Uterus (tissue), 4 donors: ENCODE results near the gene AACS. TPM values are rescaled to one million over a fixed set of nuclear protein-coding genes. Genes with fewer than 3 reads are reported as not detected.

Experiments used
- DNase-seq, 2 donors: peaks; one replicate each; pipeline ENCODE4 v3.0.0-alpha.2; 2019 to 2020
- H3K27ac ChIP-seq, 2 donors: fragments of 200-600 bp; sonication (generic); 1 replicate in 1 of 2; 2 replicates in 1 of 2; pipeline ENCODE4 v1.5.1; 2016 to 2018
- H3K27me3 ChIP-seq, 2 donors: fragments of 200-600 bp; sonication (generic); one replicate each; pipeline ENCODE4 v1.5.1; 2018 to 2019; ENCODE audit warnings: control low read depth in 1 of 2
- H3K36me3 ChIP-seq, 2 donors: fragments of 200-600 bp; sonication (generic); one replicate each; pipeline ENCODE4 v1.5.1; 2019; ENCODE audit warnings: control low read depth in 1 of 2
- H3K4me1 ChIP-seq, 2 donors: fragments of 200-600 bp; sonication (generic); one replicate each; pipeline ENCODE4 v1.5.1; 2018 to 2019; ENCODE audit warnings: control low read depth in 1 of 2
- H3K4me3 ChIP-seq, 2 donors: fragments of 200-600 bp; sonication (generic); 1 replicate in 1 of 2; 2 replicates in 1 of 2; pipeline ENCODE4 v1.5.1; 2018 to 2019; ENCODE audit warnings: mild to moderate bottlenecking in 1 of 2
- H3K9me3 ChIP-seq, 2 donors: fragments of 200-600 bp; sonication (generic); one replicate each; pipeline ENCODE4 v1.5.1; 2019; ENCODE audit warnings: control low read depth in 1 of 2
- POLR2A ChIP-seq, 2 donors: fragments of 450-650 bp; IDR thresholded peaks; one replicate each; pipeline ENCODE4 v1.6.1; 2016; ENCODE audit warnings: antibody characterized with exemption in 2 of 2, mild to moderate bottlenecking in 1 of 2, moderate library complexity in 1 of 2
- intact Hi-C: fragments of 100-400 bp; cut with DNase I; formaldehyde crosslinking; loops from one replicate; pipeline ENCODE4 v1.15.1; 2023; ENCODE audit warnings: low total_unique reads
- total RNA-seq, 4 donors: library from RNA; depleted of rRNA in 3 of 4; stranded (reverse); fragments of >200 nt in 3 of 4; gene quantifications; one replicate each; pipeline versions ENCODE4 v1.1.0 to v1.2.4, GENCODE V29; 2014 to 2023
- TF ChIP-seq, protein P1 (sequence below), 4 experiments: fragments of 200-600 bp in 2 of 4; fragments of 450-650 bp in 2 of 4; sonication (generic) in 2 of 4; IDR thresholded peaks; one replicate each; pipeline ENCODE4 v1.5.1; 2016 to 2019; ENCODE audit warnings: antibody characterized with exemption in 4 of 4, mild to moderate bottlenecking in 2 of 4, moderate library complexity in 1 of 4
- donor health status: DM: yes; HTN: yes; CAD: no.

The AACS gene
- total RNA-seq, 4 donors from 2014 or later = 7.6 to 22.3 (median 20.0) TPM

DNA sequence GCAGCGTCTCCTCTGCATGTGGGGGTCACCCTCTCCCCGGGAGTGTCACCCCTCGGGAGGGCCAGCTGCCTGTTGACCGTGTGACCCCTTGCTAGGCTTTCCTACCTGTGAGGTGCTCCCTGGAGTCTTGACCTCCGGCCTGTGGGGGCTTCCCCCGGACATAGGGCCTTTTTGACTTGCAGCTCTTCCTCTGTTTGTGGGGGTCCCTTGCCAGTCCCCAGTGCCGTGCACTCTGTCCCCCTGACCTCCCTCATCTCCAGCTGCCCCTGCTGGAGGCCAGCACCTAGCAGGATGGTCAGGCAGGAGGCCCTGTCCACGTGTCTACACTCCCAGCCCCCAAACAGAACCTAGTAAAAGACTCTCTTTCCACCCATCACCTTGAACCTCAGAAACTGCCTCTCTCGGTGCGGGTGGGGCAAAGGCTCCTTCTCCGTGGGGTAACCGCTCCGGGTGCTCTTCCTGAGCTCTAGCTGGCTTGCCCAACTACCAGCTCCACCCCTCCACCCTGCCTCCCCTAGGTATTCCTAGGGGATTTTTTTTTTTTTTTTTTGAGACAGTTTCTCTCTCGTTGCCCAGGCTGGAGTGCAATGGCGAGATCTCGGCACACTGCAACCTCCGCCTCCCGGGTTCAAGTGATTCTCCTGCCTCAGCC, 810 bp downstream of the AACS start:
- Histone ChIP-seq H3K9me3 (no peaks in the 10 kb centered on the region), H3K27ac (peak overlapping the region in 1 of 2 donors; percentile 76), H3K27me3 (no peaks in the 10 kb centered on the region), H3K36me3 (no peaks in the 10 kb centered on the region), H3K4me1 (peaks cover 0 to 6% of the 10 kb centered on the region in 2 donors), H3K4me3 (peak overlapping the region; percentile 41 to 86)
- no peak for DNase-seq
- intact Hi-C loops = no loop called here
- TF ChIP-seq, protein P1, sequence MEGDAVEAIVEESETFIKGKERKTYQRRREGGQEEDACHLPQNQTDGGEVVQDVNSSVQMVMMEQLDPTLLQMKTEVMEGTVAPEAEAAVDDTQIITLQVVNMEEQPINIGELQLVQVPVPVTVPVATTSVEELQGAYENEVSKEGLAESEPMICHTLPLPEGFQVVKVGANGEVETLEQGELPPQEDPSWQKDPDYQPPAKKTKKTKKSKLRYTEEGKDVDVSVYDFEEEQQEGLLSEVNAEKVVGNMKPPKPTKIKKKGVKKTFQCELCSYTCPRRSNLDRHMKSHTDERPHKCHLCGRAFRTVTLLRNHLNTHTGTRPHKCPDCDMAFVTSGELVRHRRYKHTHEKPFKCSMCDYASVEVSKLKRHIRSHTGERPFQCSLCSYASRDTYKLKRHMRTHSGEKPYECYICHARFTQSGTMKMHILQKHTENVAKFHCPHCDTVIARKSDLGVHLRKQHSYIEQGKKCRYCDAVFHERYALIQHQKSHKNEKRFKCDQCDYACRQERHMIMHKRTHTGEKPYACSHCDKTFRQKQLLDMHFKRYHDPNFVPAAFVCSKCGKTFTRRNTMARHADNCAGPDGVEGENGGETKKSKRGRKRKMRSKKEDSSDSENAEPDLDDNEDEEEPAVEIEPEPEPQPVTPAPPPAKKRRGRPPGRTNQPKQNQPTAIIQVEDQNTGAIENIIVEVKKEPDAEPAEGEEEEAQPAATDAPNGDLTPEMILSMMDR (IDR thresholded peaks at IDR 0.05) = no peak
- TF ChIP-seq POLR2A (IDR thresholded peaks at IDR 0.05) = no peak

DNA sequence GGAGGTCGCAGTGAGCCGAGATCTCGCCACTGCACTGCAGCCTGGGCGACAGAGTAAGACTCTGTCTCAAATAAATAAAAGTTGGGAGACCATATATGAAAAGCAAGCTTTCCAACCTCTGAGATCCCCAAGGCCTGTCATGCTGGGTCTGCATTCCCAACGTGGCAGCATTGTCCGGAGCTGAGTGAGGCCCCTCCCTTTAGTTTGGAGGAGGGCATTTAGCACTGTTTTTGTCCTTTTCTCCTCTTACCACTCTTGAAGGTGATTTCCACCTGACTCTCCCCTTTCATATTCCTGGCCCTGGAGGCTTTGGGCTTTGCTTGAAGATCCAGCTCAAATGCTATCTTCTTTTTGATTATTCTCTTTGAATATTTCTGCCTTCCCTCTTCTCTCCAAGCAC, 3.2 kb downstream of the AACS start:
- intact Hi-C loops = no loop called here

DNA sequence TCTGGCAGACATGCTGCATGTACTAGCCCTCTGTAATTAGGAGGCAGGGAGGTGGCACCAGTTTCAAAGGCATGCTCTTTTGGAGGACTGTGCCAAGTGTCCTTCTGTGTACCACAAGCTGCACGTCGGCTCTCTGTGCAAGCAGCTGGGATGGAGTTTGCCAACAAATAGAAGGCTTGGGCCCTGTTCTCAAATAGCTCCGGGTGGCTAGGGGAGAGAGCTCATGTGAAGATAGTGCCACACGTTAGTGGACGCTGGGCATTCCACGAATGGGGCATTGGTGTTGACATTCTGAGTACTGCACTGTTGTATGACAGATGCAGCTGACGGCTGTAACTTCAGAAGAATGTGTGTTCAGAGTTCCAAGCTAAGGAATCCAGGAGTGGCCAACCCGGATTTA, 4.4 kb downstream of the AACS start:
- Histone ChIP-seq H3K27ac (no peak overlapping the region), H3K36me3 (no peaks in the 10 kb centered on the region), H3K4me1 (peaks cover 0 to 6% of the 10 kb centered on the region in 2 donors), H3K27me3 (no peaks in the 10 kb centered on the region), H3K4me3 (no peak overlapping the region), H3K9me3 (no peaks in the 10 kb centered on the region)
- TF ChIP-seq, protein P1 (IDR thresholded peaks at IDR 0.05) = no peak
- TF ChIP-seq POLR2A (IDR thresholded peaks at IDR 0.05) = no peak
- no peak for DNase-seq
- intact Hi-C loops = no loop called here

More for the DNA sequence above, 3.2 kb downstream of the AACS start:
- Histone ChIP-seq H3K4me3 (no peak overlapping the region), H3K4me1 (peaks cover 0 to 6% of the 10 kb centered on the region in 2 donors), H3K27me3 (no peaks in the 10 kb centered on the region), H3K27ac (no peak overlapping the region), H3K9me3 (no peaks in the 10 kb centered on the region), H3K36me3 (no peaks in the 10 kb centered on the region)
- DNase-seq = no peak
- no peak for TF ChIP-seq POLR2A (IDR thresholded peaks at IDR 0.05)
- TF ChIP-seq, protein P1 (IDR thresholded peaks at IDR 0.05) = no peak

DNA sequence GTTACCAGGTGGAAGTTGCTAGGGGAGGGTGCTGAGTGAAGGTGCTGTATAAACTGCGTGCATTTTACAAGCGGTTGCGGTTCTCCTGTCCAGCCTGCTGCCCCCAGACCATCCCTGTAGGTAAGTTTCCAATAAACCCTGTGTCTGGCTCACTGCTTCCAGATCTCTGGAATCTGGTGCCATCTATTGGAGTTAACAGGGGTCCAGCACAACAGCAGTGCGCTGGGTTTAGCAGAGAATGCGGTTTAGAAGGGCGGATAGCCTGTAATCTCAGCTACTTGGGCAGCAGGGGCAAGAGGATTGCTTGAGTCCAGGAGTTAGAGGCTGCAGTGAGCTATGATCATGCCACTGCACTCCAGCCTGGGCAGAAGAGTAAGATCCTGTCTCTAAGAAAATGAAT, 4.9 kb downstream of the AACS start:
- H3K9me3 ChIP-seq = no peaks in the 10 kb centered on the region
- TF ChIP-seq, protein P1 (IDR thresholded peaks at IDR 0.05) = no peak
- TF ChIP-seq POLR2A (IDR thresholded peaks at IDR 0.05) = no peak
- intact Hi-C loops = no loop called here
- H3K4me3 ChIP-seq = no peak overlapping the region
- no peaks in the 10 kb centered on the region for H3K27me3 ChIP-seq
- peaks cover 0 to 6% of the 10 kb centered on the region in 2 donors for H3K4me1 ChIP-seq
- H3K36me3 ChIP-seq = no peaks in the 10 kb centered on the region
- no peak for DNase-seq
- H3K27ac ChIP-seq = no peak overlapping the region

DNA sequence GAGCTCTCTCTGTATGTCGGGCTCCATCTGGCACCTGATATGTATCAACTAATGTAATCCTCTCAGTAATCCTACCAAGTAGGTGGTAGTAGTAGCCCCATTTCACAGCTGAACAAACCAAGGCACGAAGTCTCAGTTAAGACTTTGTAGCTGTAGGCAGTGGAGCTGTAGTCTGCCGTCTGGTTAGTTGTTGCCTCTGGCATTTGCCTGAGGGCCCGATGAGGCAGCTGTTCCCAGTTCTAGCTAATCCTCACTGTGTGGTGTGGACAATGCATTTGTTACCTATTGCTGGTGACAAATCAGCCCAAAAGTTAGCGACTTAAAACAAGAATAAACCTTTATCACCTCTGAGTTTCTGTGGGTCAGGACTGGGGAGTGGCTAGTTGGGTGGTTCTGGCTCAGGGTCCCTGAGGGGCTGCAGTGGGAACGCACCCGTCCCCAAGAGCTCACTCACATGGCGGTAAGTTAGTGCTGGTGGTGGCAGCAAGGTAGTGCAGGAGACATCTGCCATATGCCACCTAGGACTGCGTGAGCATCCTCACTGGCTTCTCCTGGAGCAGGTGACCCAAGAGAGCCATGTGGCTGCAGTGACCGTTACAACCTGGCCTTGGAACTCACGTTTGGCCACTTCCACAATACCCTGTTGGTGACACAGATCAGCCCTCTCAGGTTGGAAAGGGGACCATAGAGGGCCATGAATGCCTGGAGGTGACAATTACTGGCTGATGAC, 5.6 kb downstream of the AACS start:
- no peak overlapping the region for H3K27ac ChIP-seq
- H3K36me3 ChIP-seq = no peaks in the 10 kb centered on the region
- H3K9me3 ChIP-seq = no peaks in the 10 kb centered on the region
- intact Hi-C loops = no loop called here
- TF ChIP-seq, protein P1 (IDR thresholded peaks at IDR 0.05) = no peak
- no peak for TF ChIP-seq POLR2A (IDR thresholded peaks at IDR 0.05)
- peaks cover 0 to 5% of the 10 kb centered on the region in 2 donors for H3K4me1 ChIP-seq
- H3K27me3 ChIP-seq = no peaks in the 10 kb centered on the region
- DNase-seq = no peak
- no peak overlapping the region for H3K4me3 ChIP-seq
